ENCODE data around the gene MED9. TPM values are rescaled to one million over a fixed set of nuclear protein-coding genes. Genes with fewer than 3 reads are reported as not detected.
"Not testable (repeated sequence)": the region's sequence is repeated elsewhere in the genome, so short reads cannot be mapped to it uniquely, and the experiment has no call there.

MED9 gene
- total and polyA plus RNA-seq, 9 of the 15 experiments (the other 6 are each of a cell fraction or from before 2014, with no cell fraction given), result 2.2 to 15.8 (median 12.7) TPM

GRCh38 chr17:17485420-17485819 lies 8.6 kb downstream of the MED9 start (continued):
- TF ChIP-seq, protein P1, sequence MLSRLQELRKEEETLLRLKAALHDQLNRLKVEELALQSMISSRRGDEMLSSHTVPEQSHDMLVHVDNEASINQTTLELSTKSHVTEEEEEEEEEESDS (CRISPR knock-in tag; IDR thresholded peaks at IDR 0.05), result no peak
- TF ChIP-seq FOSL1 (tag; conservative IDR thresholded peaks at IDR 0.05) (no peak), ZNF408 (CRISPR knock-in tag; IDR thresholded peaks at IDR 0.05; ENCODE audit: low read depth) (no peak), FOXJ2 (tag; IDR thresholded peaks at IDR 0.05) (no peak)

- H4K20me1 ChIP-seq (replicated peaks; ENCODE audit: control insufficient read depth, insufficient read depth, low read length); H3K9me1 ChIP-seq (ENCODE audit: control insufficient read depth, insufficient read depth, low read length); H3K4me2 ChIP-seq (ENCODE audit: insufficient read depth, low read length); FAIRE-seq; H3K9ac ChIP-seq (ENCODE audit: insufficient read depth in 1 of 2, low read depth in 2 of 2, low read length in 2 of 2); intact Hi-C loops (cut with micrococcal nuclease); H3K27me3 ChIP-seq (ENCODE audit: control insufficient read depth in 2 of 2, insufficient read depth in 2 of 2, low read length in 2 of 2); in situ Hi-C loops (cut with MboI); H3K4me1 ChIP-seq (replicated peaks in 1 of 2; ENCODE audit: control insufficient read depth in 2 of 2, insufficient read depth in 2 of 2, low read length in 2 of 2); H2AFZ ChIP-seq (ENCODE audit: low read depth, low read length); ATAC-seq; H3K9me3 ChIP-seq (replicated peaks; ENCODE audit: control insufficient read depth, insufficient read depth, low read depth, low read length); H3K4me3 ChIP-seq; CTCF ChIA-PET (ENCODE audit: low intra/inter-chr PET ratio); DNase-seq (ENCODE audit: extremely low read depth in 1 of 4, low spot score in 3 of 4); BruUV-seq (replicated peaks); H3K27ac ChIP-seq (ENCODE audit: extremely low read depth, low read depth, low read length): not testable (repeated sequence)
- POLR2A ChIA-PET, result interaction anchor here (1.1 kb wide), 1 partner anchor 22 kb away, joined by 3 read pairs; no protein-coding TSS in a partner anchor
- Histone ChIP-seq H3K79me2 (ENCODE audit: control insufficient read depth, insufficient read depth, low read length) (peaks cover 47% of the 10 kb centered on the region), H3K36me3 (ENCODE audit: control insufficient read depth, insufficient read depth, low read length) (peaks cover 64% of the 10 kb centered on the region; the same call in 2 of the 3 replicates)
- WGBS (ENCODE audit: insufficient coverage, low coverage, missing lambda C conversion rate), result 97% methylated on average over 5 of the region's 23 CpGs
Measured at GRCh38 chr17:17486416-17486815, 9.6 kb downstream of the MED9 start.

DNA sequence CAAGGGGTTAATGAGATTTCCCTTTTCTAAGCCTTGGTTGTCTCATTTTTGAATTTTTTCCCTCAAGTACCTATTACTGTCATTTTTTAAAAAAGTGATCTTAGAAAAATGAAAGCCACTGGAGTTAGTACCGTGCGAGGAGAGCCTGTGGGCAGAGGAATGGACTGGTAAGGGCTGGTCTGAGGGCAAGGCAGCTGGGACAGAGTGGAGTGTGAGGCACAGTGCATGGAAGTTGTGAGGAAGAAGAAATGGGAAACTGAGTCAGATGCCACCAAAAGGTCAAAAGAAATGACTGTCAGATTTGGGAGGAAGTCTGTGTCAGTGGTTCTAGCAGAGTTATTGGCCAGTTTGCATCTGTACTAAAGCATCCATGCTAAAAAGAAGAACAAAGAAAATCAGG lies 11.2 kb downstream of the MED9 start:
- Histone ChIP-seq H2AFZ (ENCODE audit: low read depth, low read length) (no peak overlapping the region), H3K9ac (ENCODE audit: insufficient read depth in 1 of 2, low read depth in 2 of 2, low read length in 2 of 2) (no peak overlapping the region), H3K36me3 (ENCODE audit: control insufficient read depth, insufficient read depth, low read length) (peaks cover 71% of the 10 kb centered on the region; the same call in 2 of the 3 replicates), H3K4me3 (no peak overlapping the region), H4K20me1 (replicated peaks; ENCODE audit: control insufficient read depth, insufficient read depth, low read length) (no peaks in the 10 kb centered on the region), H3K4me1 (replicated peaks in 1 of 2; ENCODE audit: control insufficient read depth in 2 of 2, insufficient read depth in 2 of 2, low read length in 2 of 2) (peaks cover 0 to 3% of the 10 kb centered on the region in 2 experiments; a peak in 2 of 5 replicates), H3K27me3 (ENCODE audit: control insufficient read depth in 2 of 2, insufficient read depth in 2 of 2, low read length in 2 of 2) (no peaks in the 10 kb centered on the region), H3K79me2 (ENCODE audit: control insufficient read depth, insufficient read depth, low read length) (peaks cover 31% of the 10 kb centered on the region), H3K9me1 (ENCODE audit: control insufficient read depth, insufficient read depth, low read length) (no peaks in the 10 kb centered on the region), H3K4me2 (ENCODE audit: insufficient read depth, low read length) (no peak overlapping the region), H3K27ac (ENCODE audit: extremely low read depth, low read depth, low read length) (no peak overlapping the region), H3K9me3 (replicated peaks; ENCODE audit: control insufficient read depth, insufficient read depth, low read depth, low read length) (no peaks in the 10 kb centered on the region)
- in situ Hi-C loops (cut with MboI), result no loop called here
- CTCF ChIA-PET (ENCODE audit: low intra/inter-chr PET ratio), result no interaction called here
- intact Hi-C loops (cut with micrococcal nuclease), result no loop called here
- FAIRE-seq, result no peak
- BruUV-seq (replicated peaks), result no TSS peak
- DNase-seq (ENCODE audit: extremely low read depth in 1 of 4, low spot score in 3 of 4), result no peak
- POLR2A ChIA-PET, result no interaction called here
- 100% methylated on average over 1 of the region's 2 CpGs for WGBS (ENCODE audit: insufficient coverage, low coverage, missing lambda C conversion rate)
- ATAC-seq, result no peak
- TF ChIP-seq ARID3A (IDR thresholded peaks at IDR 0.05; ENCODE audit: borderline replicate concordance, low read depth, low read length), result no peak
- TF ChIP-seq, protein P2, sequence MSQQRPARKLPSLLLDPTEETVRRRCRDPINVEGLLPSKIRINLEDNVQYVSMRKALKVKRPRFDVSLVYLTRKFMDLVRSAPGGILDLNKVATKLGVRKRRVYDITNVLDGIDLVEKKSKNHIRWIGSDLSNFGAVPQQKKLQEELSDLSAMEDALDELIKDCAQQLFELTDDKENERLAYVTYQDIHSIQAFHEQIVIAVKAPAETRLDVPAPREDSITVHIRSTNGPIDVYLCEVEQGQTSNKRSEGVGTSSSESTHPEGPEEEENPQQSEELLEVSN (IDR thresholded peaks at IDR 0.05; ENCODE audit: borderline replicate concordance in 1 of 2, extremely low read depth in 1 of 2, insufficient read depth in 1 of 2, insufficient read length in 1 of 2, low read depth in 1 of 2, low read length in 1 of 2, poor library complexity in 1 of 2, severe bottlenecking in 1 of 2), result no peak
- no peak for TF ChIP-seq ZNF764 (CRISPR knock-in tag; IDR thresholded peaks at IDR 0.05; ENCODE audit: low read depth)
- no peak for TF ChIP-seq PHB2 (IDR thresholded peaks at IDR 0.05; ENCODE audit: low read depth)
- TF ChIP-seq ILF3 (IDR thresholded peaks at IDR 0.05; ENCODE audit: borderline replicate concordance), result no peak
- no peak for TF ChIP-seq EWSR1 (IDR thresholded peaks at IDR 0.05; ENCODE audit: borderline replicate concordance, low read depth, partially characterized antibody)
- no peak for TF ChIP-seq ATF1 (CRISPR knock-in tag; IDR thresholded peaks at IDR 0.05)
- no peak for TF ChIP-seq ATF1 (tag; IDR thresholded peaks at IDR 0.05)

All from K562 (cell line).